ENCODE data around the gene RAB18.

RAB18 gene

GRCh38 chr10:27506280-27506679, 2.2 kb downstream of the RAB18 start:
- no peak for TF ChIP-seq CTCF (IDR thresholded peaks at IDR 0.05; ENCODE audit: low read depth, low read length)
- DNase-seq (ENCODE audit: extremely low read depth, low read depth): no peak

- TF ChIP-seq CTCF (IDR thresholded peaks at IDR 0.05; ENCODE audit: low read depth, low read length): no peak
Measured at GRCh38 chr10:27512548-27512947, 8.4 kb downstream of the RAB18 start.

GRCh38 chr10:27513451-27514191, 9.5 kb downstream of the RAB18 start:
- no peak for TF ChIP-seq CTCF (IDR thresholded peaks at IDR 0.05; ENCODE audit: low read depth, low read length)
- DNase-seq (ENCODE audit: extremely low read depth, low read depth): no peak

More at GRCh38 chr10:27512548-27512947, 8.4 kb downstream of the RAB18 start:
- no peak for DNase-seq (ENCODE audit: extremely low read depth, low read depth)

GRCh38 chr10:27514243-27514642, 10.1 kb downstream of the RAB18 start:
- DNase-seq (ENCODE audit: extremely low read depth, low read depth): no peak
- TF ChIP-seq CTCF (IDR thresholded peaks at IDR 0.05; ENCODE audit: low read depth, low read length): no peak

- no peak for TF ChIP-seq CTCF (IDR thresholded peaks at IDR 0.05; ENCODE audit: low read depth, low read length)
- no peak for DNase-seq (ENCODE audit: extremely low read depth, low read depth)
Measured at GRCh38 chr10:27518261-27518660, 14.2 kb downstream of the RAB18 start.

- TF ChIP-seq CTCF (IDR thresholded peaks at IDR 0.05; ENCODE audit: low read depth, low read length): no peak
Measured at GRCh38 chr10:27525819-27526218, 21.7 kb downstream of the RAB18 start.

GRCh38 chr10:27526242-27526641, 22.1 kb downstream of the RAB18 start:
- TF ChIP-seq CTCF (IDR thresholded peaks at IDR 0.05; ENCODE audit: low read depth, low read length): no peak
- no peak for DNase-seq (ENCODE audit: extremely low read depth, low read depth)

More at GRCh38 chr10:27525819-27526218, 21.7 kb downstream of the RAB18 start:
- peak; percentile 64 for DNase-seq (ENCODE audit: extremely low read depth, low read depth)

Data from AG09319 (cell line).